Pancreas (tissue), 10 donors: ENCODE results near the gene LIN9. TPM values are rescaled to one million over a fixed set of nuclear protein-coding genes. Genes with fewer than 3 reads are reported as not detected.

Source experiments
- ATAC-seq, 4 donors: fragments of 200-7000 bp; cut with Tn5 transposase; one replicate each; pipeline versions ENCODE4 v1.8.0 to v1.9.1; 2020; ENCODE audit warnings: mild to moderate bottlenecking in 4 of 4, moderate library complexity in 4 of 4
- DNase-seq, 6 donors: peaks; one replicate each; pipeline ENCODE4 v3.0.0-alpha.2; 2020
- FAIRE-seq: peaks from 2 replicates; lab custom pipeline; 2012; peaks lifted over from hg19 to GRCh38; lab: Jason Lieb, UNC
- H3K27ac ChIP-seq, 4 donors: fragments of 200-600 bp; sonication (generic); 1 replicate in 3 of 4; 2 replicates in 1 of 4; pipeline versions ENCODE4 v1.5.0 to v1.8.0; 2020
- H3K27me3 ChIP-seq, 4 donors: fragments of 200-600 bp; one replicate each; pipeline ENCODE4 v1.8.0; 2021
- H3K36me3 ChIP-seq, 3 donors: fragments of 200-600 bp; sonication (generic) in 1 of 3; one replicate each; pipeline versions ENCODE4 v1.5.0 to v1.8.0; 2020 to 2021
- H3K4me1 ChIP-seq, 3 donors: fragments of 200-600 bp; one replicate each; pipeline ENCODE4 v1.8.0; 2021
- H3K4me3 ChIP-seq, 4 donors: fragments of 200-600 bp; sonication (generic) in 2 of 4; one replicate each; pipeline versions ENCODE4 v1.5.0 to v1.8.0; 2020 to 2021
- H3K9me3 ChIP-seq, 4 donors: fragments of 200-600 bp; one replicate each; pipeline ENCODE4 v1.8.0; 2021
- CTCF ChIP-seq, 4 donors: fragments of 200-600 bp; sonication (generic) in 3 of 4; IDR thresholded peaks; one replicate each; pipeline versions ENCODE4 v1.5.0 to v1.8.0; 2021; ENCODE audit warnings: antibody characterized with exemption in 4 of 4
- WGBS, 2 donors: extraction: QIAGEN DNeasy Blood & Tissue Kit; methylation state at CpG; one replicate each; pipeline ENCODE4 v1.1.7; 2013; 5-methylcytosine and 5-hydroxymethylcytosine counted together
- intact Hi-C, 3 donors: fragments of 100-400 bp; cut with DNase I; formaldehyde crosslinking; loops; one replicate each; pipeline versions ENCODE4 v1.11.1 to v1.14.2; 2022
- polyA plus RNA-seq, 2 donors: library from polyadenylated mRNA; stranded (reverse); fragments of 200-250 nt; gene quantifications; one replicate each; pipeline ENCODE4 v1.2.3, GENCODE V29; 2013
- total RNA-seq, 6 donors: library from RNA; stranded (reverse); fragmentation: NEBNext Ultra II Directional in 4 of 6; extraction: Animal tissue kit (Norgen Biotek cat#: 25700) in 4 of 6; gene quantifications; one replicate each; pipeline versions ENCODE4 v1.2.1 to v1.2.4, GENCODE V29; 2021 to 2023
- donor health status: healthy with polysubstance abuse.
- donor health status: DM: no; HTN: no; CAD: no; lungs with moderate emphysema.
- donor health status: DM: no; HTN: no; CAD: no.
- donor health status: control.
- donor health status: control.
- donor health status: Bipolar disorder and iron deficiency.
- donor health status: DM: yes; HTN: yes; CAD: no.
- donor health status: DM: no; HTN: no; CAD: no.
- donor health status: DM: no; HTN: no; CAD: no.
- donor health status: DM: yes; HTN: yes; CAD: no.

Gene LIN9
- total and polyA plus RNA-seq, 8 donors: 0.57 to 2.2 (median 1.2) TPM

GRCh38 chr1:226222686-226223085 is 86.3 kb downstream of the LIN9 start:
- no peak for FAIRE-seq
- Histone ChIP-seq H3K27me3 (no peaks in the 10 kb centered on the region), H3K9me3 (no peaks in the 10 kb centered on the region), H3K27ac (no peak overlapping the region), H3K4me3 (no peak overlapping the region), H3K36me3 (no peaks in the 10 kb centered on the region), H3K4me1 (no peaks in the 10 kb centered on the region)
- WGBS, 2 donors: 91 to 95% methylated on average over 10 of the region's 10 CpGs
- no peak for TF ChIP-seq CTCF (IDR thresholded peaks at IDR 0.05)
- intact Hi-C loops: no loop called here
- no peak for DNase-seq
- no peak for ATAC-seq

- H3K27ac ChIP-seq: no peak overlapping the region
- no peak for FAIRE-seq
- H3K4me3 ChIP-seq: no peak overlapping the region
- intact Hi-C loops: no loop called here
- TF ChIP-seq CTCF (IDR thresholded peaks at IDR 0.05): no peak
- H3K9me3 ChIP-seq: no peaks in the 10 kb centered on the region
- ATAC-seq: no peak
- no peaks in the 10 kb centered on the region for H3K36me3 ChIP-seq
- WGBS, 2 donors: 57 to 64% methylated on average over 11 of the region's 11 CpGs
- no peak for DNase-seq
- H3K27me3 ChIP-seq: no peaks in the 10 kb centered on the region
- H3K4me1 ChIP-seq: no peaks in the 10 kb centered on the region
These were observed 88.3 kb downstream of the LIN9 start for GRCh38 chr1:226220473-226221189.

- Histone ChIP-seq H3K36me3 (no peaks in the 10 kb centered on the region), H3K9me3 (no peaks in the 10 kb centered on the region), H3K4me1 (no peaks in the 10 kb centered on the region), H3K4me3 (no peak overlapping the region), H3K27ac (no peak overlapping the region), H3K27me3 (no peaks in the 10 kb centered on the region)
- WGBS, 2 donors: 77 to 80% methylated on average over 10 of the region's 10 CpGs
- intact Hi-C loops: no loop called here
- FAIRE-seq (no peak), ATAC-seq (no peak), DNase-seq (no peak)
- TF ChIP-seq CTCF (IDR thresholded peaks at IDR 0.05): no peak
These were observed 91.7 kb downstream of the LIN9 start for GRCh38 chr1:226217273-226217672.

- peak in 1 of 4 donors; percentile 18 for ATAC-seq
- WGBS, 2 donors: 37 to 43% methylated on average over 5 of the region's 5 CpGs
- TF ChIP-seq CTCF (IDR thresholded peaks at IDR 0.05): no peak
- H3K4me1 ChIP-seq: no peaks in the 10 kb centered on the region
- no peak overlapping the region for H3K4me3 ChIP-seq
- no peak overlapping the region for H3K27ac ChIP-seq
- no peaks in the 10 kb centered on the region for H3K27me3 ChIP-seq
- DNase-seq: no peak
- no peaks in the 10 kb centered on the region for H3K36me3 ChIP-seq
- no peak for FAIRE-seq
- intact Hi-C loops: no loop called here
- no peaks in the 10 kb centered on the region for H3K9me3 ChIP-seq
These were observed 92.9 kb downstream of the LIN9 start for GRCh38 chr1:226216056-226216455.

- WGBS, 2 donors: 70 to 75% methylated on average over 5 of the region's 5 CpGs
- FAIRE-seq: no peak
- TF ChIP-seq CTCF (IDR thresholded peaks at IDR 0.05): no peak
These were observed 93.7 kb downstream of the LIN9 start for GRCh38 chr1:226215239-226215638.

More at GRCh38 chr1:226215239-226215638, 93.7 kb downstream of the LIN9 start:
- DNase-seq: no peak
- Histone ChIP-seq H3K36me3 (no peaks in the 10 kb centered on the region), H3K9me3 (no peaks in the 10 kb centered on the region), H3K27me3 (no peaks in the 10 kb centered on the region), H3K4me1 (no peaks in the 10 kb centered on the region), H3K4me3 (no peak overlapping the region), H3K27ac (no peak overlapping the region)
- intact Hi-C loops: no loop called here
- no peak for ATAC-seq
